Gastrocnemius medialis (tissue), 4 donors: Measurements from ENCODE around the gene TLE4. TPM values are rescaled to one million over a fixed set of nuclear protein-coding genes. Genes with fewer than 3 reads are reported as not detected.

Source experiments
- ATAC-seq, 2 donors: fragments of 150-250 bp; one replicate each; pipeline ENCODE4 v1.9.1; 2016
- DNase-seq, 2 donors: peaks; one replicate each; pipeline ENCODE4 v3.0.0-alpha.2; 2019
- H3K27ac ChIP-seq, 4 donors: fragments of 200-600 bp; sonication (generic); 1 replicate in 1 of 4; 2 replicates in 3 of 4; pipeline ENCODE4 v1.5.1; 2016 to 2018; ENCODE audit warnings: mild to moderate bottlenecking in 2 of 4, moderate library complexity in 1 of 4
- H3K27me3 ChIP-seq, 3 donors: fragments of 200-600 bp; sonication (generic) in 2 of 3; 1 replicate in 1 of 3; 2 replicates in 2 of 3; pipeline versions ENCODE4 v1.5.1 to v1.6.0; 2016 to 2019; ENCODE audit warnings: mild to moderate bottlenecking in 1 of 3, moderate library complexity in 1 of 3
- H3K36me3 ChIP-seq, 2 donors: fragments of 200-600 bp; sonication (generic) in 1 of 2; one replicate each; pipeline ENCODE4 v1.5.1; 2017 to 2018
- H3K4me1 ChIP-seq, 2 donors: fragments of 200-600 bp; sonication (generic) in 1 of 2; one replicate each; pipeline ENCODE4 v1.5.1; 2016 to 2017; ENCODE audit warnings: mild to moderate bottlenecking in 2 of 2
- H3K4me3 ChIP-seq, 4 donors: fragments of 200-600 bp; sonication (generic) in 3 of 4; 1 replicate in 1 of 4; 2 replicates in 3 of 4; pipeline ENCODE4 v1.5.1; 2016 to 2019; ENCODE audit warnings: mild to moderate bottlenecking in 2 of 4
- H3K9me3 ChIP-seq, 3 donors: fragments of 200-600 bp; sonication (generic) in 2 of 3; 1 replicate in 1 of 3; 2 replicates in 2 of 3; pipeline ENCODE4 v1.5.1; 2016 to 2019
- CTCF ChIP-seq, 5 experiments: fragments of 450-650 bp in 3 of 5; fragments of 200-600 bp in 2 of 5; sonication (generic) in 2 of 5; IDR thresholded peaks in 4 of 5; conservative IDR thresholded peaks in 1 of 5; 1 replicate in 4 of 5; 2 replicates in 1 of 5; pipeline ENCODE4 v1.5.1; 2016 to 2019; ENCODE audit warnings: antibody characterized with exemption in 5 of 5, mild to moderate bottlenecking in 3 of 5, moderate library complexity in 3 of 5
- POLR2A ChIP-seq, 2 donors: fragments of 450-650 bp; IDR thresholded peaks; one replicate each; pipeline ENCODE4 v1.6.1; 2017; ENCODE audit warnings: antibody characterized with exemption in 2 of 2, mild to moderate bottlenecking in 2 of 2, moderate library complexity in 2 of 2
- in situ Hi-C, 4 donors: fragments of 200-750 bp; cut with MboI; loops; one replicate each; pipeline versions ENCODE4 v1.15.0 to v1.8.0; 2017; ENCODE audit warnings: low sequenced_read_pairs in 4 of 4
- intact Hi-C: fragments of 100-400 bp; cut with DNase I; formaldehyde crosslinking; loops from one replicate; pipeline ENCODE4 v1.15.1; 2023; ENCODE audit warnings: low total_unique reads
- total RNA-seq, 4 donors: library from RNA; depleted of rRNA; stranded (reverse); fragments of >200 nt; gene quantifications; one replicate each; pipeline versions ENCODE4 v1.1.0 to v1.2.3, GENCODE V29; 2016

TLE4 gene
- total RNA-seq, 4 donors from 2014 or later, result 30.1 to 64.6 (median 43.4) TPM

GRCh38 chr9:79684711-79685575 lies 113.2 kb downstream of the TLE4 start:
- TF ChIP-seq POLR2A (IDR thresholded peaks at IDR 0.05) (no peak), CTCF (IDR thresholded peaks at IDR 0.05 in 4 of 5, conservative IDR thresholded peaks at IDR 0.05 in 1 of 5) (no peak)

GRCh38 chr9:79685577-79685976 lies 113.8 kb downstream of the TLE4 start:
- in situ Hi-C loops, result no loop called here
- Histone ChIP-seq H3K27ac (peak overlapping the region in 2 of 4 donors; percentile 3 to 52), H3K9me3 (no peaks in the 10 kb centered on the region), H3K27me3 (no peaks in the 10 kb centered on the region), H3K36me3 (no peaks in the 10 kb centered on the region), H3K4me3 (no peak overlapping the region), H3K4me1 (peaks cover 48 to 63% of the 10 kb centered on the region in 2 donors)
- intact Hi-C loops, result no loop called here
- no peak for TF ChIP-seq POLR2A (IDR thresholded peaks at IDR 0.05)
- TF ChIP-seq CTCF (IDR thresholded peaks at IDR 0.05 in 4 of 5, conservative IDR thresholded peaks at IDR 0.05 in 1 of 5), result no peak
- ATAC-seq (no peak), DNase-seq (no peak)

More at GRCh38 chr9:79684711-79685575, 113.2 kb downstream of the TLE4 start:
- peaks cover 48 to 63% of the 10 kb centered on the region in 2 donors for H3K4me1 ChIP-seq
- H3K27me3 ChIP-seq, result no peaks in the 10 kb centered on the region
- intact Hi-C loops (loop anchor here (5.0 kb wide), 1 partner anchor 43 kb away; no protein-coding TSS in a partner anchor), in situ Hi-C loops (no loop called here)
- no peak overlapping the region for H3K4me3 ChIP-seq
- H3K9me3 ChIP-seq, result no peaks in the 10 kb centered on the region
- ATAC-seq, result peak in 1 of 2 donors; percentile 28
- no peaks in the 10 kb centered on the region for H3K36me3 ChIP-seq
- H3K27ac ChIP-seq, result no peak overlapping the region
- DNase-seq, result no peak

- H3K4me3 ChIP-seq, result peak overlapping the region in 1 of 4 donors; percentile 8
- DNase-seq (peak; percentile 20 to 39), ATAC-seq (peak; percentile 79 to 89)
- in situ Hi-C loops (no loop called here), intact Hi-C loops (loop anchor here (2.0 kb wide), 2 partner anchors 116 to 374 kb away; partner anchors contain the start of gene TLE4)
- H3K9me3 ChIP-seq, result no peaks in the 10 kb centered on the region
- no peak for TF ChIP-seq CTCF (IDR thresholded peaks at IDR 0.05 in 4 of 5, conservative IDR thresholded peaks at IDR 0.05 in 1 of 5)
- TF ChIP-seq POLR2A (IDR thresholded peaks at IDR 0.05), result no peak
- no peaks in the 10 kb centered on the region for H3K27me3 ChIP-seq
- H3K4me1 ChIP-seq, result peaks cover 43 to 63% of the 10 kb centered on the region in 2 donors
- no peaks in the 10 kb centered on the region for H3K36me3 ChIP-seq
- peak overlapping the region; percentile 3 to 52 (median 21) for H3K27ac ChIP-seq
These were observed 114.8 kb downstream of the TLE4 start for GRCh38 chr9:79686381-79687130.

GRCh38 chr9:79687131-79687447 lies 115.3 kb downstream of the TLE4 start:
- Histone ChIP-seq H3K27me3 (no peaks in the 10 kb centered on the region), H3K9me3 (no peaks in the 10 kb centered on the region), H3K4me3 (no peak overlapping the region), H3K36me3 (no peaks in the 10 kb centered on the region), H3K4me1 (peaks cover 40 to 61% of the 10 kb centered on the region in 2 donors), H3K27ac (peak overlapping the region in 1 of 4 donors; percentile 52)
- ATAC-seq, result no peak
- no peak for DNase-seq
- in situ Hi-C loops, result no loop called here
- no peak for TF ChIP-seq CTCF (IDR thresholded peaks at IDR 0.05 in 4 of 5, conservative IDR thresholded peaks at IDR 0.05 in 1 of 5)
- TF ChIP-seq POLR2A (IDR thresholded peaks at IDR 0.05), result no peak
- intact Hi-C loops, result loop anchor here (2.0 kb wide), 2 partner anchors 116 to 374 kb away; partner anchors contain the start of gene TLE4
